Stimulated activated CD8-positive, alpha-beta memory T cell treated with anti-CD3 and anti-CD28 coated beads, Interleukin-4, amount 100 ng/mL, for 4 hours (primary cell): ENCODE measurements around the gene PLCG2.
A peak's percentile ranks its signal among the peaks of the same experiment; 100 is the strongest.

Experiments
- DNase-seq, 2 donors: peaks; one replicate each; pipeline ENCODE4 v3.0.0-alpha.2; 2020; ENCODE audit warnings: low read depth in 2 of 2, low spot score in 1 of 2

The PLCG2 gene

GRCh38 chr16:81814751-81815428 lies 35.8 kb downstream of the PLCG2 start:
- no peak for DNase-seq

GRCh38 chr16:81815429-81815766 lies 36.3 kb downstream of the PLCG2 start:
- no peak for DNase-seq

GRCh38 chr16:81816351-81816750 lies 37.3 kb downstream of the PLCG2 start:
- DNase-seq: no peak

GRCh38 chr16:81816793-81817210 lies 37.7 kb downstream of the PLCG2 start:
- DNase-seq: no peak

- no peak for DNase-seq
Observed at GRCh38 chr16:81817296-81817695, 38.2 kb downstream of the PLCG2 start.

- DNase-seq: no peak
Observed at GRCh38 chr16:81817789-81818567, 38.9 kb downstream of the PLCG2 start.

GRCh38 chr16:81818568-81818896 lies 39.4 kb downstream of the PLCG2 start:
- no peak for DNase-seq

DNA sequence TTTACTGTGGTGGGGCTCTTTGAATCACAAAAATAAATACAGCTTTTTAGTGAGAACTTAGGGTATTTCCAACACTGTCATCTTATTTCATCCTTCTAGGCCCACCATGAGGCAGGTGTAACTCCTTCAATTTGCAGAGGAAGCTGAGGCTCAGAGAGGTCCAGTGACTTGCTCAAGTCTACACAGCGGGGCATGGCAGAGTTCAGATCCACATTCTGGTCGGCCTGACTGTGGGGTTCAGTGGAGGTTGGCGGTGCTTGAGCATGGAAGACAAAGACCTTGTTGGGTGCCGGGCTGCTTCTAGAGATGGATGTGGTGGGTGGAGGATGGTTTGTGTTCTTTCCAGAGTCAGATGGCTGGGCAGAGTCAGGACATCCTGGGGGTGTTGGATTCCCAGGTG lies 39.8 kb downstream of the PLCG2 start:
- DNase-seq: no peak

DNA sequence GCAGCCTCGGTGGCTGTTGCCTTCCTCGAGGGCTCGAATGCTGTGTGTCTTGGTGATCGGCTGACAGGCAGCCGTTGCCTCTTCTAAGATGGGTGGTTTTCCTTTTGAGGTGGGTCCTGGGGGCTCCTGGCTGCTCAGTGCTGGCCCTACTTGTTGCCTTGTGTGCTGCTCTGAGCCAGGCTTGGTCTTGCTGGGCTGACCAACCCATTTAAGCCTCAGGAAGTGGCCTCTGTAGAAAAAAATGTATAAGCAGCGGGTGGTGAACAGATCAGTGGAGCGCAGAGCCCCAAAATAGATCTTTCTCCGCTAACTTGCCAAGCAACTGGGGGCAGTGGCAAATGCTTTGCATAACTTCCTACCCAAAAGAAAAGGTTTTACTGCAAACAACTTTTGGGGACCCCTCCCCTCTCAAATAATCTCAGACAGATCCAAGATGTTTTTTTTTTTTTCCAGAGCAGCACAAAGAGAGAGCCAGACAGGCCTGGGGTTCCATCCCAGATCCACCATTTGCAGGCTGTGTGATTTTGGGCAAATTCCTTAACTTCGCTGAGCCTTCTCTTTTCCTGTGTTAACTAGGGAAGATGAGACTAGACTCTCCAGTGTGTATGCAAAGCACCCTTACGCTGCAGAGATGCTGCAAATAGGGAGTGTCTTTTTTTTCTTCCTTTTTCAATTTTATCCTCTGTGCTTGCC lies 42.5 kb downstream of the PLCG2 start:
- DNase-seq: no peak

DNA sequence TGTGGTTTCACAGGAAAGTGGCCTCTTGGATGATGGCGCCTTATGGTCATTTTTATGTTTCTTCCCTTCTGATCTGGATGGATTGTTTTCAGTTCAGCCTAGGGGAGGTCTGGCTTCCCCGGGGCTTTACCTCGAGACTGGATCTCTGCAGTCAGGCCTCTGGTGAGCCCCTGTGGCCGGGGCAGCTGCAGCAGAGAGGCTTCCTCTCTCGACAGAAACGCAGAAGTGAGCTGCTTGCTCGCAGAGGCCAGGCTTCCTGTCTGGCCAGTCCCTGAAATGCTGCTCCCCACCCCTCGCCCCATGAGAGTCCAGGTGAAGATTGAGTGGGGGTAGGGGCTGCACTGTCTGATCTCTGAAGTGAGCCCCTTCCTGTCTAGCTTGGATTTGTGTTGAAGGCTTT lies 44.0 kb downstream of the PLCG2 start:
- DNase-seq: no peak

GRCh38 chr16:81823734-81824133 lies 44.6 kb downstream of the PLCG2 start:
- no peak for DNase-seq

DNA sequence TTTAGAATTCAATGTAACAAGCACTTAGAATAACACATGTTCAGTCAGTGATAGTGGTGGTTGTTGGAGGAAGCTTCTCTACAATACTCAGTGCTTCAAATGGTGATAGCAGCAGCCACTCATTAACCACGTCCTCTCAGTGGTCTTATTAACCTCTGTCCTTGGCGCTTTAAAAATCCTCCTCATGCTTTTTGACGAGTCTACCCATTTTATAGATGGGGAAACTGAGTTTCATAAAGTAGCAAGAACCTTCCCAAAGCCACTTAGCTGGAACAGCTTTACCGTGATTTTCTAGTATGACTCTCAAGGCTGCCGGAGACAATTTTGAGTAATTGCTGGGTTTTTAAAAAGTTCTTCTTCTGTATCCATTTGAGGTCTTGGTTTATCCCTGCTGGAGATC lies 47.4 kb downstream of the PLCG2 start:
- no peak for DNase-seq

DNA sequence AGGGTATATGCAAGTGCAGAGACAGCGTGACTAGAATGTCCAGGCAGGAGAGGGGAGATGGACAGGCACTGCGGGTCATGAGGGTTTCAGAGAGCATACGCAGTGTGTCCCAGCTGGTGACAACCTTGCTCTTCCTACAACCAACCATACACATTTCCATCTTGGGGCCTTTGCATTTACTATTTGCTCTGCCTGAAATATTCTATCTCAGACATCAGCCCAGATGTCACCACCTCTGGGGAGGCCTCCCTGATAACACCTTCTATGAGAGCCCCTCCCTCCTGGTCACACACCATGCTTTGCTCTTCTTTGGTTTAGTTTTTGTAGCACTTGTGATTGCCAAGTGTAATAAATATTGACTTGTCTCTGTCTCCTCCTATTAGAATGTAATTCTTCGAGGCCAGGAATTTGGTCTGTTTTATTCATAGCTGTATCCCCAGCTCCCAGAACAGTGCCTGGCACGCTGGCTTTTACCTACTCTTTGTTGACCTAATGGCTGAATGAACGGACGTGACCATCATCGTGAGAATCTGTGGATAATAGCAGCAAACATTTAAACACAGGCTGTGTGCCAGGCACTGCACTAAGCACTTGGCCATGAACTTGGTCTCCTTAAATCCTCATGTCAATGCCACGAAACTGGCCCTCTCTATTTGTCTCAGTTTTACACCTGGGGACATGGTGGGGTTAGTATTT lies 51.9 kb downstream of the PLCG2 start:
- no peak for DNase-seq

- peak in 1 of 2 donors; percentile 46 for DNase-seq
Observed at GRCh38 chr16:81831722-81832126, 52.6 kb downstream of the PLCG2 start.

DNA sequence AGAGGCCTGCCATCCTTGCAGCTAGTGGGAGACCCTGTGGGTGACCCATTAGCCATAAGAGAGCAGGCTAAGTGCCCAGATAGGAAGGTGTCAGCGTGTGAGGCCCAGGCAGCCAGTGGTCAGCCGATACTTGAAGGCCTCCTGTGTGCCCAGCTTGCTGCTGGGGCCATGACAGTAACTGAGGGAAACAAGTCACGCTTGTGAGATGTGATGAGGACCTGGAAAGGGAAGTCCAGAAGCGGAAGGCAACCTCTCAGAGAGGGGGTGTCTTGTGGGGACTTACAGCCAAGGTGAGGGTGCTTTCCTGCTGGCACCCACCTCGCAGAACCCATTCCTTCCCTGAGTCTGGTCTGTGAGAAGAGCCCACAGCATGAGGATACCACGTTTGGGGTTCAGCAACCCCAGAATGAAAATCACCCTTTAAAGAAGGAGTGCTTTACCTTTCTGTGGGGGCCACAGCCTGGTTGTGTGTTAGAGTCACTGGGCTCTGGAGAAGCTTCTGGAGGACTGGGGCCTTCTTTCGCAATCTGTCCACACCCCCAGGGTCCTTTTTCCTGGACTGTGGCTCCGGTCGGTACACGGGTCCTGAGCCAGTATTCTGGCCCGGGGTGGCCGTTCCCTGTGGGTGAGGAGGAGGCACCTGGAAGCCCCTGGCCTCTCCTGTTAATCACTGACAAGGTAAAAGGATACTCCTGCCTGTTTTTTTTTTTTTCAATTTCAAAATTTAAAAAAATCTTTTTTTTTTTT lies 53.9 kb downstream of the PLCG2 start:
- no peak for DNase-seq

DNA sequence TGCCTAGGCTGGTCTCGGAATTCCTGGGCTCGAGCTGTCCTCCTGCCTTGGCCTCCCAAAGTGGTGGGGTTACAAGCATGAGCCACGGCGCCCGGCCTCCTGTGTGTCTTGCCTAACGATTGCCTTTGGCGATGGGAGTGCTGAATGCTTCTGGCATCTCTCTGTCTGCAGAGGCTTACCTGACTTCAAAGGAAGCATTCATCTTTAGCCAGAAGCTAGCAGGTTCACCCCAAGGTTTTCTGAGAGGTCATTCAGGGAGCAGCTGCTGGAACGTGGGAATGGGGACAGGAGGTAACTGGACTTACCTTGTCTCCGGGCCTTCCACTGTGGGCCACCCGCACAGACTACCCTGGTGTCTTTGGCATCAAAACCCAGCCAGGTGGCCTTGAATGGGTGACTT lies 54.7 kb downstream of the PLCG2 start:
- no peak for DNase-seq

GRCh38 chr16:81834868-81835267 lies 55.8 kb downstream of the PLCG2 start:
- no peak for DNase-seq

DNA sequence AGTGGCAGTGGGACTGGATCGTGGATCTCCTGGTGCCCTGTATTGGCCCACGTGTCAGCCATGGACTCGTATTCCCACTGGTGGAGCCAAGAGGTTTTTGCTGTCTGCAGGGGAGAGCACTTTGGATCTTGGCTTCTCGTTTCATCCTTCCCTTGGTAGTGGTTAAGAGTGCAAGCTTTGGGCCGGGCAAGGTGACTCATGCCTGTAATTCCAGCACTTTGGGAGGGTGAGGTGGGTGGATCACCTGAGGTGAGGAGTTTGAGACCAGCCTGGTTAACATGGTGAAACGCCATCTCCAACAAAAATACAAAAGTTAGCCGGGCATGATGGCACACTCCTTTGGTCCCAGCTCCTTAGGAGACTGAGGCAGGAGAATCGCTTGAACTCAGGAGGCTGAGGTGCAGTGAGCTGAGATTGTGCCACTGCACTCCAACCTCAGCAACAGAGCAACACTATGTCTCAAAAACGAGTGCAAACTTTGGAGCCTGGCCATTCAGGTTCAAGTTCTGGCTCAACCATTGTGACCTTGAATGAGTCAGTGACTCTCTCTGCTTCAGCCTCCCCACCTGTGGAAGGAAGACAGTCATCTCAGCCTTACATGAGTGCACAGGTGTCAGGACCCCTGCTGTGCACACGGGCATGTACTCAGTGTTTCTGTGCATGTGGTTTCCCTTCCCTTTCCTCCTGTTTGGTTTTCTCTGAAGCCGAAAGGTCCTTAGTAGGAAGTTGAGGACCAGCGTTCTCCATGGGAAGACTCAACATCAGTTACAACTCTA lies 57.4 kb downstream of the PLCG2 start:
- DNase-seq: no peak

GRCh38 chr16:81837312-81837751 lies 58.2 kb downstream of the PLCG2 start:
- no peak for DNase-seq

DNA sequence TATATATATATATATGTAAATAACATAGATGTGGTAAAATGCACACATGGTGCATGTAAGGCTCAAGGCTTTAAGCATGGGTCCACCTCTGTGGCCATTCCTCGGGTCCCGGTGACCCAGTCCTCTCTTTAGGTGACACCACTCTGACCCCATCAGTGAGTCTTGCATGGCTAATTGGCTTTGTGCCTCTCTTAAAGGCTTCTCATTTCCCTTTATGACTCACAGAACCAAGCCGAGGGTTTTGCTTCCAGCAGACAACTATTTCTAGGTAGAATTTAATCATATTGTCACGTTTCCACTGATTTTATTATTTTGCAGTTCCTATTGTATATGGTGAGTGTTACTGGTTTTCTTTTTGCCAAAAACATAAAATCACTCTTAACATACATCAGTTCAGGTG lies 59.7 kb downstream of the PLCG2 start:
- no peak for DNase-seq
